HG02852 (cell line): ENCODE data around the gene NTN1.

Experiments
- ATAC-seq: cut with Tn5 transposase; IDR thresholded peaks from one replicate; pipeline ENCODE4 v1.9.1; 2021; ENCODE audit warnings: mild to moderate bottlenecking, moderate library complexity; ENCODE audit not compliant: unreplicated experiment

NTN1 gene

GRCh38 chr17:9185688-9186284 is 164.5 kb downstream of the NTN1 start:
- no peak for ATAC-seq

- ATAC-seq = no peak
Observed at GRCh38 chr17:9187828-9188227, 166.5 kb downstream of the NTN1 start.

- no peak for ATAC-seq
Observed at GRCh38 chr17:9188367-9188766, 167.1 kb downstream of the NTN1 start.

- ATAC-seq = no peak
Observed at GRCh38 chr17:9189870-9190269, 168.6 kb downstream of the NTN1 start.

- ATAC-seq = no peak
Observed at GRCh38 chr17:9192010-9192409, 170.7 kb downstream of the NTN1 start.

- no peak for ATAC-seq
Observed at GRCh38 chr17:9195411-9195810, 174.1 kb downstream of the NTN1 start.

GRCh38 chr17:9195961-9196670 is 174.8 kb downstream of the NTN1 start:
- no peak for ATAC-seq

- no peak for ATAC-seq
Observed at GRCh38 chr17:9199571-9200551, 178.6 kb downstream of the NTN1 start.

GRCh38 chr17:9200699-9201359 is 179.5 kb downstream of the NTN1 start:
- ATAC-seq = peak; percentile 64

GRCh38 chr17:9202532-9202931 is 181.2 kb downstream of the NTN1 start:
- no peak for ATAC-seq

GRCh38 chr17:9203771-9204425 is 182.6 kb downstream of the NTN1 start:
- no peak for ATAC-seq

- no peak for ATAC-seq
Observed at GRCh38 chr17:9204637-9205329, 183.5 kb downstream of the NTN1 start.

GRCh38 chr17:9205520-9206409 is 184.5 kb downstream of the NTN1 start:
- ATAC-seq = no peak

- ATAC-seq = no peak
Observed at GRCh38 chr17:9206410-9206703, 185.0 kb downstream of the NTN1 start.

GRCh38 chr17:9206741-9207332 is 185.5 kb downstream of the NTN1 start:
- ATAC-seq = no peak

GRCh38 chr17:9208381-9209105 is 187.2 kb downstream of the NTN1 start:
- no peak for ATAC-seq

- no peak for ATAC-seq
Observed at GRCh38 chr17:9209347-9209746, 188.0 kb downstream of the NTN1 start.

GRCh38 chr17:9209781-9210370 is 188.6 kb downstream of the NTN1 start:
- no peak for ATAC-seq
